DMS79 treated with DMSO at 0.1 percent for 48 hours (cell line): Measurements from ENCODE around the gene PHYHD1.

Experiments
- DNase-seq: peaks from one replicate; lab custom pipeline; 2025; lab: John Stamatoyannopoulos, UW

PHYHD1 gene

GRCh38 chr9:128901379-128901778, 19.4 kb upstream of the PHYHD1 start:
- DNase-seq = no peak

GRCh38 chr9:128901822-128902221, 19.0 kb upstream of the PHYHD1 start:
- no peak for DNase-seq

- DNase-seq = no peak
Measured at GRCh38 chr9:128902351-128903078, 18.3 kb upstream of the PHYHD1 start.

GRCh38 chr9:128903079-128903461, 17.7 kb upstream of the PHYHD1 start:
- DNase-seq = no peak

DNA sequence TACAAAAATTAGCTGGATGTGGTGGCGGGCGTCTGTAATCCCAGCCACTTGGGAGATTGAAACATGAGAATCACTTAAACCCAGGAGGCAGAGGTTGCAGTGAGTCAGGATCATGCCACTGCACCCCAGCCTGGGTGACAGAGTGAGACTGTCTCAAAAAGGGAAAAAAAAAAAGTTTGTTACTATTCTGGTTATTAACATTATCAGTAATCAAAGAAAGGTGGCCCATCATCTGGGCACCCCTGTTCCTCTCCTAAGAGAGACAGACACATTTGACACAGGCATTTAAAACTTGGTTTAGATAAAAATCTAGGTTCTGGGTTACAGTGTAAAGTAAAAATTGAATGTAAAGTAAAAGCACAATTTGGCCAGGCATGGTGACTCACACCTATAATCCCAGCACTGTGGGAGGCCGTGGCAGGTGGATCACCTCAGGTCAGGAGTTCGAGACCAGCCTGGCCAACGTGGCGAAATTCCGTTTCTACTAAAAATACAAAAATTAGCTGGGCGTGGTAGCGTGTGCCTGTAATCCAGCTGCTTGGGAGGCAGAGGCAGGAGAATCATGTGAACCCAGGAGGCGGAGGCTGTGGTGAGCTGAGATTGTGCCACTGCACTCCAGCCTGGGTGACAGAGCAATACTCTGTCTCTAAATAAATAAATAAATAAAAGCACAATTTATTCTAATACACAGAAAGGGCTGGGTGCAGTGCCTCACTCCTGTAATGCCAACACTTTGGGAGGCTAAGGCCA, 16.7 kb upstream of the PHYHD1 start:
- no peak for DNase-seq

GRCh38 chr9:128905964-128906363, 14.8 kb upstream of the PHYHD1 start:
- no peak for DNase-seq

- DNase-seq = no peak
Measured at GRCh38 chr9:128906741-128907140, 14.0 kb upstream of the PHYHD1 start.

GRCh38 chr9:128908372-128908771, 12.4 kb upstream of the PHYHD1 start:
- no peak for DNase-seq

DNA sequence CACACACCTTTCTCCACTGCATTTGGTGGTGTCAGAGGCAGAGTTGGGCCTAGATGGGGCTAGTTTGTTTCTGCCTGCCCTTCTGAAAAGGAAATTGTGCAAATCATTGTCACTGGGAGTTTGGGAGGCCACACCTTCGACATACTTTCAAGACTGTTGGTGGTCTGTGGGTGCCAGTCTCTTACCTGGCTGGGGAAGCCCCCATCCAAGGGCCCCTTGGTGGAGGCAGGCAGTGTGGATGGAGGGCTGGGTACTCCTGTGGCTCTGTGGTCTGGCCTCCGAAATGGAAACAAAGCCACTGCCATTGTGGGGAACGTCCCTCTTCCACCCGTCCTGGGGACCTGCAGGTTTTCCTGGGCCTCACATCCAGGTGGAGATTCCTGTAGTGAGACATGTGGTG, 10.9 kb upstream of the PHYHD1 start:
- no peak for DNase-seq

DNA sequence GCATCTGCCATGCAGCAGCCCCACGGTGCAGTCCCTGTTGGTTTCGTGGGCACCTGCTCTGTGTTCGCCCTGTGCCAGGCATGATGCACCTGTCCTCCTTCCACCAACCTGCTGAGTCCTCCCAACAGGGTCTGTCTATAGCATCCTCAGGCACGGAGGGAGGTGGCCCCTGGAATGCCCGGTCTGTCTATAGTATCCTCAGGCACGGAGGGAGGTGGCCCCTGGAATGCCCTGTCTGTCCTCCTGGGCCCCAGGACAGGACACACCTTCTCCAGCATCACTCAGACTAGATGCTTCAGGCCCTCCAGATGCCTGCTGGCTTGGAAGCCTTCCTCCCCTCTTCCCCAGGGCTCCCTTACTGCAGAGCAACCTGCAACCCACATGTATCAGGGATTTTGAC, 9.9 kb upstream of the PHYHD1 start:
- DNase-seq = no peak

DNA sequence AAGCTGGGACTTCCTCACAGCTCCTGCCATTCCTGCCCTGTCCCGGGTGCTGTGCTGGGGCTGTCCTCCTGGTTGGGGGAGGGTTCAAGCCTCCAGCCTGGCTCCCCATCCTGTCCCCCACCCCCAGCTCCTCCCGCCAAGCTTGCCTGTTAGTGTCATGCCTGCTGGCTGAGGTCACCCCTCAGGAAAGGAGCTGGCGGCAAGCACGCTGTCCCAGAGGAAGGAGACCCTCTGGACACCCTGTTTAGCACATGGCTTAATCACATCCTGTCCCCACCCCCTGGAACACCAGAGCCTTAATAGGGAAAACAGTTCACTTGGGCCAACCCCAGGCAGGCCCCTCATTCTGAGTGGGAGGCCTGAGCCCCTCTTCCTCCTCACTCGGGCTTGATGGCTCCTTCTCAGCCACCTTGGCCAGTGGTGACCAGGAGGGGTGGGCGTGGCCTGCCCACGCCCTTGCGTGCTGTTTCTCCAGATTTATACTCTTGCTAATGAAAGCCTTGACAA, 9.2 kb upstream of the PHYHD1 start:
- DNase-seq = no peak

- no peak for DNase-seq
Measured at GRCh38 chr9:128912270-128912853, 8.4 kb upstream of the PHYHD1 start.

DNA sequence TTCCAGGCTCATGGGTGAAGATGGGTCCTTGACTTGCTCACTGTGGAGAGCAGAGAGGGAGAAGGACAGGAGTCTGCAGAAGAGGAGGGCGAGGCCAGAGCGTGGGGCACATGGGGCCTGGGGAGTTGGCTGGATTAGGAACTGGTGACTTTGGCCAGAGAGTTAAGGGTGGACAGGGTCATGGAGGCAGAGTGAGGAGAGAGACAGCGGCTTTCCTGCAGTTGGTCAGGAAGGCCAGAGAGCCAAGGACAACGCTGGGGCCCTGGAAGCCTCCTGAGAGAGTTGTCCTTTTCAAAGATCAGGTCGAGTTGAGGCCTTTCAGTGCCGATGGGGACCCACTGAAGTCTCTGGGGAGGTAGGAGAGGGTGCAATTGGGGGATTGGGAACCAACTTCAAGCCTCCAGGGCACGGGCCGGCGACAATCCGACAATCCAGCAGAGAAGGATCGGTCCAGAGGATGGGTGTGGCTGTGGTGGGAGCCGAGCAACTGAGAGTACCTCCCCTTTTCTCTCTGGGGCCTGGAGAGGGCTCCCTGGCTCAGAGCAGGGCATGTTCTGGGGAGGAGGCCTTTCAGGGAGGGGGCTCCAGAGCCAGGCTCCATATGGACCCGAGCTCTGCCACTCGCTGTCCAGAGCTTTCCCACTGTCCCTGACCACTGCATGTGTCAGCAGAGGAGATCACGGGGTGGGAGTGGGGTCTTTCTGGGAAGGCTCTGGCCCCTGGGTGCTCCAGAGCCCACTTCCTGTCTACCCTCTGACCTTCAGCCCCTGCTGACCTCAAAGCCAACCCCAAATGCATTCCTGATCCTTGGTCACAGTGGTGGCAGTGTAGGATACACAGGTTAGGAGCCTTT, 7.5 kb upstream of the PHYHD1 start:
- no peak for DNase-seq

DNA sequence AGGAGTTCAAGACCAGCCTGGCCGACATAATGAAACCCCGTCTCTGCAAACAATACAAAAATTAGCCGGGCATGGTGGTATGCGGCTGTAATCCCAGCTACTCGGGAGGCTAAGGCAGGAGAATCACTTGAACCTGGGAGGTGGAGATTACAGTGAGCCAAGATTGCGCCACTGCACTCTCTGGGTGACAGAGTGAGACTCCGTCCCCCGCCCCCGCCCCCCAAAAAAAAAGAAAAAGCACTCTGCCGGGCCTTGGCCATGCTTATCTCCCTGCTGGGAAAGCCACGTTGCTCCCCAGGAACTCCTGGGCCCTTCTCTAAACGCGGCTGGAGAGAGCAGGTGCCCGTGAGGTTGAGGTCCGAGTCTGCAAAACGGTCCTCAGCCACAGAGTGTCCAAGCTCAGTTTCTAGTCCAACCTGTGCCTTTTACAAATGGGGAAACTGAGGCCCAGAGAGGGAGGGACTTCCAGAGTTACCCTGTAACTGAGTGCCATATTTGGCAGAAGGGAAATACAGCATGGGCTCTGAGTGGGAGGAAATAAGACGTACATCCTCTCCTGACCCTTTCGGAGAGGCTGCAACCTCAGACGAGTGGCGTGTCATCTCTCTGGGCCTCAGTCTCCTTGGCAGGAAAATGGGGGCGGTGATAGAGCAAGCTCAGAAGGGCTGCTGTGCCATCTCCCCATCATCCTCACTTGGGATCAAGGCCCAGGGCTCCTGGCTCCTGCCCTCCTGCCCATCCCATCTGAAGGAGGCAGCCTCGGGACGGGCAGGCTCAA, 6.6 kb upstream of the PHYHD1 start:
- DNase-seq = no peak

DNA sequence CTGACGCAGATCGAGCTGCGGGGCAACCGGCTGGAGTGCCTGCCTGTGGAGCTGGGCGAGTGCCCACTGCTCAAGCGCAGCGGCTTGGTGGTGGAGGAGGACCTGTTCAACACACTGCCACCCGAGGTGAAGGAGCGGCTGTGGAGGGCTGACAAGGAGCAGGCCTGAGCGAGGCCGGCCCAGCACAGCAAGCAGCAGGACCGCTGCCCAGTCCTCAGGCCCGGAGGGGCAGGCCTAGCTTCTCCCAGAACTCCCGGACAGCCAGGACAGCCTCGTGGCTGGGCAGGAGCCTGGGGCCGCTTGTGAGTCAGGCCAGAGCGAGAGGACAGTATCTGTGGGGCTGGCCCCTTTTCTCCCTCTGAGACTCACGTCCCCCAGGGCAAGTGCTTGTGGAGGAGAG, 4.6 kb upstream of the PHYHD1 start:
- no peak for DNase-seq

DNA sequence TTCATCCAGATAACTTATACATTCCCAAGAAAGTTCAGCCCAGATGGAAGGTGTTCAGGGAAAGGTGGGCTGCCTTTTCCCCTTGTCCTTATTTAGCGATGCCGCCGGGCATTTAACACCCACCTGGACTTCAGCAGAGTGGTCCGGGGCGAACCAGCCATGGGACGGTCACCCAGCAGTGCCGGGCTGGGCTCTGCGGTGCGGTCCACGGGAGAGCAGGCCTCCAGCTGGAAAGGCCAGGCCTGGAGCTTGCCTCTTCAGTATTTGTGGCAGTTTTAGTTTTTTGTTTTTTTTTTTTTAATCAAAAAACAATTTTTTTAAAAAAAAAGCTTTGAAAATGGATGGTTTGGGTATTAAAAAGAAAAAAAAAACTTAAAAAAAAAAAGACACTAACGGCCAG, 4.0 kb upstream of the PHYHD1 start:
- DNase-seq = no peak

DNA sequence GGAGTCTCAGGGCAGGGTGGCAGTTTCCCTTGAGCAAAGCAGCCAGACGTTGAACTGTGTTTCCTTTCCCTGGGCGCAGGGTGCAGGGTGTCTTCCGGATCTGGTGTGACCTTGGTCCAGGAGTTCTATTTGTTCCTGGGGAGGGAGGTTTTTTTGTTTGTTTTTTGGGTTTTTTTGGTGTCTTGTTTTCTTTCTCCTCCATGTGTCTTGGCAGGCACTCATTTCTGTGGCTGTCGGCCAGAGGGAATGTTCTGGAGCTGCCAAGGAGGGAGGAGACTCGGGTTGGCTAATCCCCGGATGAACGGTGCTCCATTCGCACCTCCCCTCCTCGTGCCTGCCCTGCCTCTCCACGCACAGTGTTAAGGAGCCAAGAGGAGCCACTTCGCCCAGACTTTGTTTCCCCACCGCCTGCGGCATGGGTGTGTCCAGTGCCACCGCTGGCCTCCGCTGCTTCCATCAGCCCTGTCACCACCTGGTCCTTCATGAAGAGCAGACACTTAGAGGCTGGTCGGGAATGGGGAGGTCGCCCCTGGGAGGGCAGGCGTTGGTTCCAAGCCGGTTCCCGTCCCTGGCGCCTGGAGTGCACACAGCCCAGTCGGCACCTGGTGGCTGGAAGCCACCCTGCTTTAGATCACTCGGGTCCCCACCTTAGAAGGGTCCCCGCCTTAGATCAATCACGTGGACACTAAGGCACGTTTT, 3.5 kb upstream of the PHYHD1 start:
- DNase-seq = no peak

- no peak for DNase-seq
Measured at GRCh38 chr9:128918921-128919320, 1.9 kb upstream of the PHYHD1 start.

- no peak for DNase-seq
Measured at GRCh38 chr9:128919402-128920089, 1.2 kb upstream of the PHYHD1 start.
